Natural killer cell (primary cell): Measurements from ENCODE around the gene TBC1D9B. TPM values are rescaled to one million over a fixed set of nuclear protein-coding genes. Genes with fewer than 3 reads are reported as not detected.

Experiments used
- ATAC-seq, 3 donors: fragments of 150-1000 bp in 2 of 3; fragments of 200-7000 bp in 1 of 3; cut with Tn5 transposase; 1 replicate in 1 of 3; 2 replicates in 2 of 3; pipeline ENCODE4 v1.10.0; 2021; ENCODE audit warnings: mild to moderate bottlenecking in 2 of 3, moderate library complexity in 2 of 3
- DNase-seq, 2 donors: peaks; one replicate each; pipeline versions ENCODE4 v3.0.0 to v3.0.0-alpha.2; 2013 to 2021; ENCODE audit warnings: mixed read lengths in 1 of 2
- H3K27ac ChIP-seq: one replicate; pipeline ENCODE4 v1.5.1; 2013; ENCODE audit warnings: mild to moderate bottlenecking, low read length
- H3K27me3 ChIP-seq: one replicate; pipeline ENCODE4 v1.6.1; 2013; ENCODE audit warnings: low read length; ENCODE audit not compliant: control insufficient read depth, insufficient read depth
- H3K36me3 ChIP-seq: one replicate; pipeline ENCODE4 v1.6.1; 2013; ENCODE audit warnings: low read length; ENCODE audit not compliant: control insufficient read depth, insufficient read depth
- H3K4me1 ChIP-seq: one replicate; pipeline ENCODE4 v1.6.1; 2013; ENCODE audit warnings: low read length; ENCODE audit not compliant: control insufficient read depth, insufficient read depth
- H3K4me3 ChIP-seq: one replicate; pipeline ENCODE4 v1.5.1; 2013; ENCODE audit warnings: low read length
- H3K9me3 ChIP-seq: one replicate; pipeline ENCODE4 v1.6.1; 2013; ENCODE audit warnings: low read length; ENCODE audit not compliant: control insufficient read depth, insufficient read depth
- H3K27ac Mint-ChIP-seq, 2 donors: one replicate each; pipeline ENCODE4 v1.8.0; 2022; ENCODE audit warnings: mild to moderate bottlenecking in 2 of 2, mixed read lengths in 2 of 2, moderate library complexity in 1 of 2
- H3K27me3 Mint-ChIP-seq, 2 donors: one replicate each; pipeline ENCODE4 v1.8.0; 2022; ENCODE audit warnings: low read depth in 2 of 2, mixed read lengths in 2 of 2
- H3K36me3 Mint-ChIP-seq: one replicate; pipeline ENCODE4 v1.8.0; 2022; ENCODE audit warnings: mixed read lengths
- H3K4me1 Mint-ChIP-seq, 2 donors: one replicate each; pipeline ENCODE4 v1.8.0; 2022; ENCODE audit warnings: mixed read lengths in 2 of 2
- H3K4me3 Mint-ChIP-seq: one replicate; pipeline ENCODE4 v1.8.0; 2022; ENCODE audit warnings: mild to moderate bottlenecking, moderate library complexity, mixed read lengths
- H3K9me3 Mint-ChIP-seq, 2 donors: one replicate each; pipeline ENCODE4 v1.8.0; 2022; ENCODE audit warnings: mixed read lengths in 2 of 2
- CTCF ChIP-seq: fragments of 200-600 bp; IDR thresholded peaks from one replicate; pipeline ENCODE4 v1.8.0; 2022; ENCODE audit warnings: antibody characterized with exemption
- WGBS: methylation state at CpG from one replicate; pipeline ENCODE4 v1.1.7; 2013; ENCODE audit warnings: missing lambda C conversion rate; ENCODE audit not compliant: insufficient coverage; 5-methylcytosine and 5-hydroxymethylcytosine counted together
- intact Hi-C: fragments of 100-400 bp; cut with micrococcal nuclease; formaldehyde crosslinking; loops from one replicate; pipeline ENCODE4 v1.14.2; 2022
- total RNA-seq, 4 donors: library from RNA; stranded (reverse); fragments of 120-200 nt in 1 of 4; gene quantifications; one replicate each; pipeline versions ENCODE4 v1.2.3 to v1.2.4, GENCODE V29; 2013 to 2022

The TBC1D9B gene
- total RNA-seq, 3 donors from 2014 or later (not counting 1 experiment from before 2014, with no cell fraction given) = 102 to 115 (median 113) TPM

DNA sequence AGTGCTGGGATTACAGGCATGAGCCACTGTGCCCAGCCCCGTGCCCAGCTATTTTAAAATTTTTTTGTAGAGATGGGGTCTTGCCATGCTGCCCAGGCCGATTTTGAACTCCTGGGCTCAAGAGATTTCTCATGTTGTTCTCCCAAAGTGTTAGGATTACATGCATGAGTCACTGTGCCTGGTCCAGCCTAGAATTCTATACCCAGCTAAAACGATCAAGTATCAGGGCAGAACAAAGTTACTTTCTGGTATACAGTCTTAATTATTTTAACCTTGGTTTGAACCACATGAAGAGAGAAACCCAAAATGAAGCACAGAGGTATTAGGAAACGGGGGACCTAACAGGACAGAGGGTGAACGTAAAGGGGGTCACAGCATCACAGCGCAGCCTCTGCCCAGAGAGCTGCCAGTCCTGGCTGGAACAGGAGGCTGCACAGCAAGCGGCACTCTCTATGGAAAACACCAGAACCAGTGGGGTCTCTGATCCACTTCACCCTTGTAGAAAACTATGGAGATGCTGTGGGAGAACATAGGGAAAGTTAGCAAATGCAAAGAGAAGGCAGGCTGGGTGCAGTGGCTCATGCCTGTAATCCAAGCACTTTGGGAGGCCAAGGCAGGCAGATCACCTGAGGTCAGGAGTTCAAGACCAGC is 76.8 kb downstream of the TBC1D9B start:
- H3K9me3 ChIP-seq = no peaks in the 10 kb centered on the region
- ATAC-seq (no peak), DNase-seq (no peak)
- Mint-ChIP-seq H3K27me3 (no peaks in the 10 kb centered on the region), H3K27ac (peak overlapping the region; percentile 67 to 81), H3K4me1 (peaks cover 29 to 31% of the 10 kb centered on the region in 2 donors), H3K9me3 (no peaks in the 10 kb centered on the region), H3K4me3 (no peak overlapping the region), H3K36me3 (peaks cover 23% of the 10 kb centered on the region)
- no peak overlapping the region for H3K27ac ChIP-seq
- no peak for TF ChIP-seq CTCF
- no peaks in the 10 kb centered on the region for H3K27me3 ChIP-seq
- intact Hi-C loops = no loop called here
- H3K36me3 ChIP-seq = peaks cover 66% of the 10 kb centered on the region
- peaks cover 9% of the 10 kb centered on the region for H3K4me1 ChIP-seq
- over 99% methylated on average over 7 of the region's 7 CpGs for WGBS
- no peak overlapping the region for H3K4me3 ChIP-seq

DNA sequence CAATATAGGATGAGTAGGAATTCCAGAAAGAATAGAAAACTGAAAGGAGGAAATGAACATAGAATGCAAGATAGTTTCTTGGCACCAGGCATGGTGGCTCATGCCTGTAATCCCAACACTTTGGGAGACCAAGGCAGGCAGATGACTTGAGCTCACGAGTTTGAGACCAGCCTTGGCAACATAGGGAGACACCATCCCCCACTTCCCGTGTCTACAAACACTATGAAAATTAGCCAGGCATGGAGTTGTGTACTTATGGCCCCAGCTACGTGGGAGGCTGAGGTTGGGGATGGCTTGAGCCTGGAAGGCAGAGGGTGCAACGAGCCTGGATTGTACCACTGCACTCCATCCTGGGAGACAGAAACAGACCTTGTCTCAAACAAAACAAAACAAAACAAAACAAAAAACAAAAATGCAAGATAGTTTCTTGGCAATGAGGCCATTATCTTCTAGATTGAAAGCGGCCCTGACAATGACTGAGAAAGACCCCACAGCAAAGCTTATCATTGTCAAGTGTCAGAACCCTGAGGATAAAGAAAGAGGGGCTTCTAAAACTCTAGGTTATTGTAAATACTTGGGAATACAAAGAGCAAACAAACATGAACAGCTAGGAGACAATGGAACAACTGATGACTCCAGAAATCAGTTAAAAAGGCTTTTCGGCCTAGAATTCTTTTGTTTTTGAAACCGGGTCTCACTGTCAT is 77.8 kb downstream of the TBC1D9B start:
- Histone ChIP-seq H3K36me3 (peaks cover 75% of the 10 kb centered on the region), H3K4me3 (no peak overlapping the region), H3K9me3 (no peaks in the 10 kb centered on the region), H3K27ac (no peak overlapping the region), H3K4me1 (peaks cover 9% of the 10 kb centered on the region), H3K27me3 (no peaks in the 10 kb centered on the region)
- peaks cover 24% of the 10 kb centered on the region for H3K36me3 Mint-ChIP-seq
- H3K27me3 Mint-ChIP-seq = no peaks in the 10 kb centered on the region
- no peak for ATAC-seq
- H3K4me3 Mint-ChIP-seq = peak overlapping the region; percentile 13
- DNase-seq = no peak
- WGBS = 92% methylated on average over 7 of the region's 7 CpGs
- H3K4me1 Mint-ChIP-seq = peaks cover 29 to 34% of the 10 kb centered on the region in 2 donors
- intact Hi-C loops = no loop called here
- peak overlapping the region; percentile 19 to 77 for H3K27ac Mint-ChIP-seq
- no peak for TF ChIP-seq CTCF
- no peaks in the 10 kb centered on the region for H3K9me3 Mint-ChIP-seq

- Mint-ChIP-seq H3K4me3 (peak overlapping the region; percentile 28), H3K27me3 (no peaks in the 10 kb centered on the region), H3K9me3 (no peaks in the 10 kb centered on the region), H3K4me1 (peaks cover 39 to 43% of the 10 kb centered on the region in 2 donors), H3K36me3 (peaks cover 29% of the 10 kb centered on the region), H3K27ac (peak overlapping the region; percentile 9 to 77)
- H3K4me3 ChIP-seq = no peak overlapping the region
- no peak for DNase-seq
- no peaks in the 10 kb centered on the region for H3K9me3 ChIP-seq
- H3K4me1 ChIP-seq = peaks cover 11% of the 10 kb centered on the region
- intact Hi-C loops = no loop called here
- no peak overlapping the region for H3K27ac ChIP-seq
- no peak for ATAC-seq
- H3K36me3 ChIP-seq = peaks cover 82% of the 10 kb centered on the region
- TF ChIP-seq CTCF = no peak
- no peaks in the 10 kb centered on the region for H3K27me3 ChIP-seq
- WGBS = 99% methylated on average over 3 of the region's 3 CpGs
Measured at GRCh38 chr5:179828756-179829421, 78.8 kb downstream of the TBC1D9B start.
